SW 1271 (cell line): ENCODE measurements around the gene RAPGEF4.
A peak's percentile ranks its signal among the peaks of the same experiment; 100 is the strongest.

Experiments used
- DNase-seq, 2 experiments: peaks; one replicate each; lab custom pipeline; 2025; lab: John Stamatoyannopoulos, UW

Gene RAPGEF4

DNA sequence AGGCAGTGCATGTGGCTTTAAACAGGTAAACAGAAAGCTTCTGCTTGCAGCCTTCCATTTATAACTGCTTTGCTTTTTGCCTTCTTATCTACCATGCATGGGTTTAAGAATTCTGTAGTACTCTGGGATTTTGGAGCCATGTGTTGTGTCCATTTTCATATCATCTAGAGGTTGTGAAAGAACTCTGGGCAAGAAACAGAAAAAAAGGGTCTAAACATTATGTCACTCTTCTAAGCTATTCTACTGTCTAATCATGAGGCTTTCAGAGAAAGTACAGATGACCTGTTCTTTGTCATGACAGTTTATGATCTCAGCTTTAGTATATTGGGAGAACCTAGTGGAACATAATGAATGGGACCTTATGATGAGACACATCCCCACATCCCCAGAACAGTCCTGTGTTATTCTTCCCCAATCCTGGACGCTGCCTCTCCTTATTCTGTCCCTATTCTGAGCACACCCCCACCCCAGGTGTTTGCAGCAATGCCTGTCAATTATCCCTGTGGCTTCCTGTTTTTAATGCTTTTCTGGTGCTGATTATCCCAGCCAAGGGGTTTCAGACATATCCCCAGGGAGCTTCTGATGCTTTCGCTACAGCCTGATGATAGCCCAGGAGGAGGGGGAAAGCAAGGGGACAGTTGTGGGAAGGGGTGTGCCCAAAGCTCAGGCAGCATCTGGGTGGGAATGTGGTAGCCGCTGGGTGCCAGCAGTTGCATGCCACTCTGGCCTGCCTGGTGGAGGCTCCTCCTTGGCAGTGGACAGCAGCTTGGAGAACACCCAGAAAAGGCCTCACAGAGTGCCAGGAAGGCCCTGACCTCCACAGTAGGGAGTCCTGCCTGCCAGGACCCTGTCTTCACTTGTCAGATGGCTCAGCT, 170.5 kb downstream of the RAPGEF4 start:
- DNase-seq = no peak

DNA sequence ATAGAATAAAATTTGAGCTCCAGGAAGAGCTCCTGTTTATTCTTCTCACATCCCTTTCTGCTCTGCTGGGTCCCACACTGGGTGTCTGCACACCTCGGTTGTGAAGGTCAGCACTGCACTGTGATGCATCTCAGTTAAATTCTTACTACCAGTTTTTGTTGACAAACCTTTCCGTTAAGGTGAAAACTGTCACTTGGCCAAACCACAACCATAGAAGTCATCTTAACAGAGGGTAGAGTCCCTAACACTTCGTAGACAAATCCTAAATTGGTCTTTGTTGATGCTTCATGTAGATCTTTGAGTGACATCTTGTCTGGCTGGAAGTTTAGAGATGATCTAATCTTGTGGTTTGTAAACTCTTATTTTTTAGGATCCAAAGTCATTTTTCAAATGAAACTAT, 172.6 kb downstream of the RAPGEF4 start:
- no peak for DNase-seq

DNA sequence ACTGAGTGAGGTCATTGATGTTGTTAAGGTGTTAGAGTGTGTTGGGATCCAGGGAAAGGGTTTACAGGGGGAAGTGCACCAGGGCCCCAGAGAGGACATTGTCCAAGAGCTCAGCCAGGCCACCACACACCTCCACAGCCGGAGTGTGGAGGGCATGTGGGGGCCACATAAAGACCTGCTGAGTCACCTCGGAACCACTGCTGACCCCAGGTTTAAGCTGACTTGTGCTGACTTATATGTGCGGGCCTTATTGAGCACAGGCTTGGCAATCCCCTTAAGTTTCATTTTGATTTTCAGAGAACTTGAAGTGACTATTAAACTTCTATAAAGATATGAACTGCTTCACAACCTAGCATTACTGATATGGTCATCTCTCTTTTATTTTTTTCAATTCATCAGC, 173.8 kb downstream of the RAPGEF4 start:
- no peak for DNase-seq

DNA sequence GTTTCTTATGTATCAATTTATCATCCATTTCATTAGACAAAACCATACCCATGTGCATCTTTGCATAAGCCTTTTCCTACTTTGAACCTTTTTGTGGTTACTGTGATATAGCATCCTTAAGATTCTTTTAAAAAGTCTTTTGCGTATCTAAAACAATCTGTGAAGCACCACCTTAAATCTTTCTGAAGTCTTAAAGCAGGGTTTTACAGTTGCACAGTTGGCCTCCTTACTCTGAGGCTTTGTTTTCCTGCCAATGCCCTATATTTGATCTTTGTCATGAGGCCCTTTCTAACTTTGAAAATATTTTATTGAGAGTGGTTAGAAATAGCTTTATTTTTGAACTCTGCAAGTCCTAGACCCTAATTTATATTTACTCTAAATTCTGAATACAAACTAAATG, 176.6 kb downstream of the RAPGEF4 start:
- no peak for DNase-seq

DNA sequence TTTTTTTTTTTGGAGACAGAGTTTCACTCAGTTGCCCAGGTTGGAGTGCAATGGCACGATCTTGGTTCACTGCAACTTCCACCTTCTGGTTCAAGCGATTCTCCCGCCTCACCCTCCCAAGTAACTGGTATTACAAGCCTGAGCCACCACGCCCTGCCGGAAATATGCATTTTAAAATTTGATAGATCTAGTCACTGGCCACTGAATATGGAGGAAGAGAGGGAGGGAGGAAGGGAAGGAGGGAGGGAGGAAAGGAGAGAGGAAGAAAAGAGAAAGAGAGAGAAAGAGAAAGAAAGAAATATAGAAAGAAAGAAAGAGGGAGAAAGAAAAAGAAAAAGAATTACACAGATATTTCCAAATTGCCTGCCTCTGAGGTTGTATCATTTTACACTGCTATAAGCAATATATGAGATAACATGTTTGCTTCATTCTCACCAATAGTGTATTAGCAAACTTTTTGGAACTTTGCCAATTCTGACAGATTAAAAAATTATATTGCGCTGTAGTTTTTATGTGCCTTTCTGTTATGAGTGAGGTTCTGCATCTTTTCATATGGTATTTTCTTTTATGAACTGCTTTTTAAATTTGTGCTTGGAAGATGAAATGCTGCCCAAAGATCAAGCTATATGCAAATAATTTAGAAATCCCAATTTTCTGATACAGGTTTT, 178.8 kb downstream of the RAPGEF4 start:
- no peak for DNase-seq

DNA sequence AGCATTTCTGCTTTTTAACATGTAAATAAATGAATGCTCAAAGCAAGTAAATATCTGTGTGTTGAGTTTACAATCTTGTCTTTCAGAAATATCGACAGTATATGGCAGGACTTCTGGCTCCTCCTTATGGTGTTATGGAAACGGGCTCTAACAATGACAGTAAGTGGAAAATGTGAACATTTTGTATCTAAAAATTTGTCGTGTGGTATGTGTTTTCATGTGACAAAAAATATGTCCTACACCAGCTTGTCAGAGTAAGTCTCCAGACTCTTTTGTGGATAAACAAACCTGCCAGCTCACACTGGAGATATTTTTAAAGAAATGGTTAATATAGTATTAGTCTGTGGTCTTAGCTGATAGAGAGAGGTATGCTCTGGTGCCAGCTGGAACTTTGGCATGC, 182.1 kb downstream of the RAPGEF4 start:
- DNase-seq = no peak

DNA sequence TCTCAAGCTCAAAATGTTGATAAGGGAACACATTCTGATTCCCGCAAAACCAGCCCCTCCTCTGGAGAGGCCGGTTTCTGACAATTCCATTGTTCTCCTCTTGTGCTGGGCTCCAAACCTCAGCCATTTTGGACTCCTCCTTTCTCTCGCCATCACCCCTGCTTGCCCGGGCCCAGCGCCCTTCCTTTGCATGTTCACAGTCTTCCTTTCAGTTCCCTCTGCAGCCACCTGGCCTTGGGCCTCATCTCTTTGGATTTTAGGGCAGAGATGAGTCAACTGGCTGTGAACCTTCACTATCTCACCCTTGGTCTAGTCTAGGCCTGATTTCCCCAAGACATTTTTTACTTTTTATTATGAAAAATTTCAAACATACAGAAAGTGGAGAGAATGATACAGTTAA, 184.1 kb downstream of the RAPGEF4 start:
- DNase-seq = no peak

DNA sequence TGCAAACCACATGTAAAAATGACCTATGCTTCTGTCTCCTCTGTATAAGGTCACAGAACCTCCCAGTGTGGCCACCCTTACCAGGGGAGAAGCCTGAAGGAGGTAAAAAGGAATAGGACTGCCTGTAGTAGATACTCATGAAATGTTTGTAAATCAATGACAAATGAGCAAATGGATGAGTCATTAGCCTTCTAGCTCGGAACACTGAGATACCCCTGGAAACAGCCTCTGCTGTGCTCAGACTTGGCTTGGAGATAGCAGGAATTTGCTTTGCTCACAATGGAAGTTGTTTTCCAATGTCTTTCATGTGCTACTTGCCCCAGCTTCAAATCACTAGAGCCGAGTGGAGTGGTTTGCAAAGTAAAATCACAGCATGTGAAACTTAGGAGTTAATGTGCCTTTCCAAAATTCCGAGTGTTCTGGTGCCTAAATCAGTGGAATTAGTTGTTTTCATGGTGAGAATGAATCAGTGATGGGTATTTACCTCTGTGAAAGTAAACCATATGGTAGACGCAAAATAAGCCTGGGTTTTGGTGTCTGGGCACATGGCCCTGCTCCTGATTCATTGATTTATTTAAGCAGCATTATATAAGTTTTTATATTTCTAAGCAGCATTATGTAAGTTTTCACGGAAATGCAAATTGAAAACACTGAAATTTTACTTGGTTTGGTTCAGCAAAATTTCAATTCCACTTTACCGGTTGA, 186.0 kb downstream of the RAPGEF4 start:
- no peak for DNase-seq

DNA sequence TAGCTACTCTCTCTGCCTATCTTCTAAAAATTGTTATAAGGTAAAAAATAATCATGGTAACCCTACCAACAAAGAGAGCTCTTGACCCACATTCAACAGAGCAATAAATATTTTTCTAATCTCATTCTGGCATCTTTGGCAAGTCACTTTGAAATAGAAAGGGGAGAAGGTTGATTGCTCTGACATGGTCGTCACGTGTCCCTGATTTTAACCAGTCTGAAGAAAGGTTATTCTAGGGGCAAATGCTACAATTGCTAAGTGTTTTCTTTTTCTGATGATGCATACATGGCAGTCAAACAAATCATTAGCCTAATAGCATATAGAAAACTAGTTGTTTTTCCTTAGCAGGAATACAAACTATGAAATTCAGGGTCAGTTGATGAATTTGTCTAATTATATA, 186.7 kb downstream of the RAPGEF4 start:
- DNase-seq = no peak

DNA sequence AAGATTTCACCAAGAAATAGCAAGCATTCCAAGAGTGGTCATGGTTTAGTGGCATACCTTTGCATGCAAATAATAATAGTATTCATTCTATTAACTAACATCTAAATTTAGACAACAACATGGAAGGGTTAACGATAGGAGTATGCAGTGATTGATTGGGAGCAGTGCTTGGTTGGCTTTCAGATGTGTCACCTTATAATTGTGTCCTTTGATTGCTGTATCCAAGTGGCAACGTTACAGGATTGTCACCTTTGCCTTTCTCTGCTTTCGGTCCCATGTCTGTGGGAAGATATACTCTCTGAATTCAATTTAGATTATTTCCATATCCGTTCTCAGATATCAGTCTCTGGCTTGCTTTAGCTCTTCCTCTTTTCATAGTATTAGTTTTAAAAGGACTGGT, 187.2 kb downstream of the RAPGEF4 start:
- no peak for DNase-seq

DNA sequence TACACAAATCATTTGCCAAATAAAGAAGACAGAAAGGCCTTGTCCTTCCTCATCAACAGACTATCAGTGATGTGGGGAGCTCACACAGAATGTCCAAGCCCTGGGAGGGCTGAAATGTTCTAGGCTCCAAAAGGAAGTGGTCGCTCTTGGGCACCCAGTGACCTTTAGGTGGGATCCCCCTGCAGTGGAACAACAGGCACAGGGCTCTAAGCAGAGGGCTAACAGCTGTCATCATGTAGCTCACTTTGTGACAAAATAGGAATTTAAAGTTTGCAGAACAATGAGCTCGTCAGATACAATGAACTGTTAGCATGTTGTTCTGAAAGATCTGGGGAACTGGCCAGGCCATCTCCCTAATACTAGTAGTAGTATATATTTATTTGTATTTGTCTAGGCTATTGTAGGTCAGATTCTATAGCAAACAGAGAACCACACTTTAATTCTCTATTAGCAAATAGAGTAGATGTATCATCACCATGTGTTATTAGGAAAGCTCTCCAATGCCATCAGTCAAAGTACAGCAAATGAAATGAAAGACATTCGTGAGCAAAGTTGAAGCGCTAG, 188.5 kb downstream of the RAPGEF4 start:
- DNase-seq = no peak

DNA sequence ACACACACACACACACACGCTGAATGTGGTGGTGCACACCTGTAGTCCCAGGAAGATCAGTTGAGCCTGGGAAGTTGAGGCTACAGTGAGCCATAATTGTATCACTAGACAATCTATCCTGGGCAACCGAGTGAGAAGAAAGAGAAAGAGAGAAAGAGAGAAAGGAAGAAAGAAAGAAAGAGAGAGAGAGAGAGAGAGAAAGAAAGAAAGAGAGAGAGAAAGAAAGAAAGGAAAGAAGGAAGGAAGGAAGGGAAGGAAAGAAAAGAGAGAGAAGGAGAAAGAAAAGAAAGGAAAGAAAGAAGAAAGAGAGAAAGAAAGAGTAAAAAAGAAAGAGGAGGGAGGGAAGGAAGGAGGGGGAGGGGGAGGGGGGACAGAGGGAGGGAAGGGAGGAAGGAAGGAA, 190.0 kb downstream of the RAPGEF4 start:
- no peak for DNase-seq

DNA sequence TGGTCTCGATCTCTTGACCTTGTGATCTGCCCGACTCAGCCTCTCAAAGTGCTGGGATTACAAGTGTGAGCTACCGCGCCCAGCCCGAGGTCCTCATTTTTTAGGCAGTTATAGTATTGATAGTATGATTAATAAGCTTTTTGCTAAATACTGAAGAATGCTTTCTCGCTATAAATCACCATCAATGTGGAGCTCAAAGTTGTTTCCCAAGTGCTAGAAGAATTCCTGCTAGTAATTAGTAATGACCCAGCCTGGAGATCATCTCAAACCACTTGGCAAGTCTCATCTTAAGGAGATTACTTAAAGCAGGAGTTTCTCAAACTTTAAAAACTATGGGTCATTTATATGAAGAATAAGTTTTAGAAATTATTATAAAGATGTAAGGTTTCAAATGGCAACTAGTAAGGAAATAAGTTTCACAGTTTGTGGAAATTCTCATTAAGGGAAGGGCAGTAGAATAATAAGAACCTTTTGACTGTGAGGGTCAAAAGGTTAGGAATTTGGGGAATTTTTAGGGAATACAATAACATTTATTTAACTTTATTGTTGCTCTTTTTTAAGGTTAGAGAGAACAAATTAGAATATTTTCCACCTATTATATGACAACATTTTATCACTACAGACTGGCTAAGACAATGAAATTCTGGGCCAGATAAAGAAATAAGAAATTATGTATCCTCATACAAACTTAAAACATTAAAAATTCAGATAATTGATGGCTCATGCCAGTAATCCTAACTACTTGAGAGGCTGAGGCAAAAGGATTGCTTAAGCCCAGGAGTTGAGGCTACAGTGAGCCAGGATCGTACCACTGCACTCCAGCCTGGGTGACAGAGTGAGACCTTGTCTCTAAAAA, 191.4 kb downstream of the RAPGEF4 start:
- DNase-seq = no peak

DNA sequence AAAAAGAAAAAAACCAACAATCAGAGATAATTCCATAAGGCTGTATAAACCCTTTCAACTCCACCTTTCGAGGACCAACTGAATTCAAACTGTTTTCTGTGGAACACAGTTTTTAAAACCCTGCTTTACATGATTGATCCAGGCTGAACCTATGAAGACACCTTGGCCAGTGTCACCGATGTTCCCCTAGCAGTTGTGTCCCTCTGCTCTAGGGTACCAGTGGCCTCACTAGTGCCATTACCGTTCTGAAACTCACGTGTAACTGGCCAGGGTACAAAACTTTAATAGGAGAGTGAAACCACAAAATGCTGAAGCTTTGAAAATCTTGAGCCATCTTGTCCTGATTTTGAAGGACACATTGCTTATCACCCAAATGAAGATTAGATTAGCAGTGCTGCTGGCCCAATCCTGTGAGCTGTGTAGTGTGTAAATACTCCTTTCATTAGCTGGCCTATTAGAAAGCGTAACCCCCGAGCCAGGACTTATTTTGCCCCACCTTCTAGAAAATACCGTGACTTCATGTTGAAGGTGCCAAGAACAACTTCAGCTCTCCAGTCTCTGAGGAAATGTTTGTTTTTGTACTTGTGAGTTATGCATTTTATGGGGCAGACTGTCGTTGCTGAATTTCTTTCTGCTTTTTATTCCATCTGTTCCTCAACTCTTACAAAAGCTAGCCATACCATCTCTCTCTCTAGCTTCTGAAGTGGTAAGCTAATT, 192.2 kb downstream of the RAPGEF4 start:
- no peak for DNase-seq

DNA sequence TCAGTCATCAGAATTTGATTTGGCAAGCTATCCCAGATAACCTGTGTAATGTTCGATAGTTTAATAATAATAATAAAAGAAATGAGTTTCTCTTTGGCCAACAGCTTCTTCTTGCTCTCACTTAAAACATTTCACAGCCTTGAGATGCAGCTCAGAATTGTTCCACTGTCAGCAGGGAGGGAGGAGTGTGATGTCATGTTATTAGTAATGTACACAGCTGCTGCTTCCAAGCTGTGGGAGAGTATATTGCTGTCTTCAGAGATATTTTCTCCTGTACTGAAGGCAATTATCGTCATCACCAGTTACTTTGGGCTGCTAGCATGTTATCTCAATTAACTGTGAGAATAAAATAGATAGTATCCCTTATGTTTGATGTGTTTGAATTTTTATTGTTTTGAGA, 193.1 kb downstream of the RAPGEF4 start:
- no peak for DNase-seq

DNA sequence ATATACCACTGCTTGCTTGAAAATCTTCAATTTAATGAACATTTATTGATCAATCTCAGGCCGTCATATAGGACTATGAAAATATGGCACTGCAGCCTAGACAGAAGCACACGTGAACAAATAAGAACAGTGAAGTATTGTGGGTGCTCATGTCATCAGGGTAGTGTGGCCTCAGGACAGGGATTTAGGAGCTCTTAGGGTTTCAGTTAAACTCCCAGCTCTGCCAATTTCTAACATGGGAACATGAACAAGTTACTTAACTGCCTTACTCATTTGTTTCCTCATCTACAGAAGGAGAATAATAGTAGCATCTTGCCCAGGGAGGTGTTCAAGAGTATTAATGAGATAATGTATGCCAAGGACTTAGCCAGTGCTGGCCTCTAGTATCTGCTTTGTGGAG, 194.0 kb downstream of the RAPGEF4 start:
- no peak for DNase-seq

DNA sequence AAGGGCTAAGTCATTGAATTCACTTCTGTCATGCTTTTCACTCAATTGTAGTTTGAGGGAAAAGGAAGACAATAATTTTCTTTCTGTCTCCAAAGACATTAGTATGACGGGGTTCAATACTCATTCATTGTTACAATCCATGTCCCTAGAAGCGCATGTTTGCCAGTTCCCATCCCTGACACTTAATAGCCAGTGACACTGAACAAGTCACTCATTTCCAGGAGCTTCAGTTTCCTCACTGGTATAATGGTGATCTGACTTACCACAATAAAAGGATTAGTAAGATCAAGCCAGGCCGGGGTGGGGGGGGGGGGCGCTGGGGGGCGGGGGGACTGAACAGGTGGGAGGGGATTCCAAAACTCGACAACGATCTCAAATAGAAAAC, 195.2 kb downstream of the RAPGEF4 start:
- DNase-seq = no peak

DNA sequence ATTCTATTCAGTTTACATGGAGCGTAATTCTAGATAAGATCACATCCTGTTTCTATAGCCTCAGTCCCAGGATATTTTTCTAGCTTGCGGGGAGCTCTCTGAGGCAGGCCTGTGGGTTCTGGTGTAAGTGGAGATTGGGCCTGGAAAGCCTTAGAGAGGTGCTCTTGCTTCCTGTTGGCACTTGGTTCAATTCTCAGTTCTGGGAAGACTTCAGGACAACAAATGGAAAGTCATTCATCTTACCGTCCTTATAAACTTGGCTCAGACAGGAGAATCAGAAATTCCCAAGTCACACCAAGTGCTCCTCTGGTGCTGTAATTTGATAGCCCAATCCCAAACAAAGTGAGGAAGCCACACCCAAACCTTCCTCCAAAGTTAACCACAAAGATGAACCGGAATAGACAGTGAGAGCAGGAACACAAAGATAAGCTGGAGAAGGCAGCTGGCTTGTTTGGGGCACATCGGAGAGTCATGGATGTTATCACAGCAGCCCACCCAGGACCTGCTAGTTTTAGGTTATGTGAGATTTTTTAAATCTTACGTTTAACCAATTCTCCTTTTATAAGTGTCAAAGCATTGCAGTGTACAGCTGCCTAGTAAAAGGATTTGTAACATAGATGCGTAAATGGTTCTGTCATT, 195.7 kb downstream of the RAPGEF4 start:
- DNase-seq = peak in 1 of 2 experiments; percentile 53

DNA sequence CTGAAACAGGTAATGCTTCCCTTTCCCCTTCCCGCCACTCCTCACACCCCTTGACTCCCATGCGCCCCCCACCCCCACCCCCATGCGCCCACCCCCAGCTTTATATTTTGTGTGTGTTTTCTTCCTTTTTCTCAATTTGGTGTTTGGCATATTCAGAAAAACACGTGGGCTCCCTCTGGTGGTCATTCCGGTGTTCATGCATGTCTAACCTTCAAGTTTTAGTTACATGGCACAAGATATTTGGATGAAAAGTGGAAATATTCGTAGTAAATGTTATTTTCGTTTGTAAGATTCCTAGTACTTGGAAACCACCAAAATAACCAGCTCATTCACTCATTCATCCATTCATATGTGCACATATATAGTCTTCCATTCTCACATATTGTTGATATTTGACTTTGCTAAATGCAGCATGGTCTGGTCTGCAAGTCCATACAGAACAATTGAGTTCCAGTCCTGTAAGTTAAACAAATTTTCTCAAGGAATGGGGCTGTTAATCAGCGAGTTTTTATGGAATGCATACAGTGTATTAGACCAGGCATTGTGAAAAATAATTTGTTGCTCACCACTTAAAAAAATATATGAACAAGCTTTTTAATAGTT, 196.4 kb downstream of the RAPGEF4 start:
- peak in 1 of 2 experiments; percentile 49 for DNase-seq
